HG03045 (cell line): ENCODE results near the gene PRKAR1B.
"Not testable (repeated sequence)": the region's sequence is repeated elsewhere in the genome, so short reads cannot be mapped to it uniquely, and the experiment has no call there.

Experiments used
- ATAC-seq: cut with Tn5 transposase; IDR thresholded peaks from one replicate; pipeline ENCODE4 v1.9.1; 2021; ENCODE audit warnings: mild to moderate bottlenecking, moderate library complexity; ENCODE audit not compliant: unreplicated experiment

PRKAR1B gene

DNA sequence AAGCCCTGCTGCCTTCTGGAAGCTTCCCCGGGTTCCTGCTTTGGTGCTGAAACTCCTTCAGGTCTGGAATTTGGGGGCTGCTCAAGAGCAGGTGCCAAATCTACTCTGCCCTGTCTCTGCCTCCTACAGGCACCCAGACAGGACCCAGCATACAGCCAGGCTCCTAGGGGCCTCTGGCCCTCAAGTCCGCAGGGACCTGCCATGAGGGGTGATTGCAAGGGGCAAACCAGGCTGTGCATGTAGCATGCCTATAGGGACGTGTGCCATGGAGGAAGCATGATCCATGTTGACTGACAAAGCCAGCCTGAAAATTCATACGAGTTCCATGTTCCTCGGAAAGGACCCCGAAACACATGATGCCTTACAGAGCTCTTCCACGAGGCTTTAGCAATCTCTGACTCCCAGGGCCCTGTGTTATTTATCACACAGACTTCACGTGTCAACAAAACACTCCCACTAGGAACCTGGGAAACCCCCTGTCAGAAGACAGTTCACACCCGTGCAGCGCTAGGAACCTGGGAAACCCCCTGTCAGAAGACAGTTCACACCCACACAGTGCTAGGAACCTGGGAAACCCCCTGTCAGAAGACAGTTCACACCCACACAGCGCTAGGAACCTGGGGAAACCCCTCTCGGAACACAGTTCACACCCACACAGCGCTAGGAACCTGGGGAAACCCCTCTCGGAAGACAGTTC is 75.9 kb downstream of the PRKAR1B start:
- no peak for ATAC-seq

DNA sequence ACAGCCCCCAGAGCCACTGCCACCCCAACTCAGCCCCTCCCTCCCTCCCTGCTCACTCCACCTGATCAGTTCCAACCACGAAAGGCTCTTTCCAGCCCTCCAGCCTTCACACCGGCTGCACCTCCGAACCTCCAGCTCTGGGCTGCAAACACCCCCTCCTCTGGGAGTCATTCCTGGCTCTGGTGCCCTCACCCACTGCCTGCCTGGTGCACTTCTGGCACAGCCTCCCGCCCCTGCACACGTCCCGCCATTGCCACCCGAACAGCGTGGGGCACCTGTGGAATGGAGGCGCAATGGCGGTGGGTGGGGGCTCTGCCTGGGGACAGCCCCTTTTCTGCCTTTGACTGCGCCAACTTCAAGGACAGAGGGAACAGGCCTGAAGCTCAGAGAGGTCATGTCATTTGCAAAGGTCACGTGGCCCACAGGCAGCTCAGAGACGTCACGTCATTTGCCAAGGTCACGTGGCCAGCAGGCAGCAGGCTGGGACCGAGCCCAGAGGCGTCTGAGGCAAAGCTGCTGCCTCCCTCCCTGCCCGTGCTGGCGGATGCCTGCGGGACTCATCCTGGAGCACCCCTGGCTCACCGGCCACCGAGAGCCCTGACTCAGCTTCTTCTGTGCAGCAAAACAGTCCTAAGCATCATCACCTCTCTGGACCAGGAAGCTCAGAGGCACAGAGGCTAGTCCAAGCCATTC is 76.6 kb downstream of the PRKAR1B start:
- no peak for ATAC-seq

DNA sequence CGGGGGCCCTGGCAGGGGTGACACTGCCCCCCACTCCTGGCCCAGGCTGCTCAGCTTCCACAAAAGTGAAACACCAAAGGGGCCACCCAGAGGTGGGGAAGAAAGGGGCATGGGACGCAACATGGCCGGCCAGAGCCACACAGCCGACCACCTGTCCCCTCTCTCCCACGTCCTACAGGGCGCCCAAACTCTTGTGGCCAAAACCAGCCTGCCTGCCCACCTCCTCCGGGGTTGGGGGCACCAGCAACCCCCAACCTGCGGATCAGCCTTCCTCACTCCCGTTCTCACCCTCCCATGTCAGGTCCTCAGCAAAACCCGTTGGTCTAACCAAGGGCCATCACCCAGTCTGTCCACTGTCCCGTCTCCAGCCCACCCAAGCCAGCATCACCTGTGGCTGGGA is 80.1 kb downstream of the PRKAR1B start:
- ATAC-seq = no peak

DNA sequence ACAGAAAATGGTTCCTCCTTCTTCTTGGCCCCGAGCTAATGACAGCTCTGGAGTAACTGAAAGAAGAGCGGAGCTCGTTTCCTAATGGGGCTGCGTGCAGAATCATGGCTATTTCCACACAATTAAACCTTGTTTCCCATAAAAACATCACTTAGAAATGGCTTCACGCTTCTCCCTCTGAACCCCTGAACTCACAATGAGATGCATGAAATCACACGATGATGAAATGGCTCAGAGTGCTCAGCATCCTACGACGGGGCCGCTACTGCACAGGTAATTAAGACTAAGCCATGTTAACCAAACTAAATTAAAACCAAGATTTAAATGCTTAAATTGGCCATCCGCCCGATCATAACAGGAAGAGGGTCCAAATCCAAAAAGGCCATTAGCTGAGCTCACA is 80.6 kb downstream of the PRKAR1B start:
- no peak for ATAC-seq

DNA sequence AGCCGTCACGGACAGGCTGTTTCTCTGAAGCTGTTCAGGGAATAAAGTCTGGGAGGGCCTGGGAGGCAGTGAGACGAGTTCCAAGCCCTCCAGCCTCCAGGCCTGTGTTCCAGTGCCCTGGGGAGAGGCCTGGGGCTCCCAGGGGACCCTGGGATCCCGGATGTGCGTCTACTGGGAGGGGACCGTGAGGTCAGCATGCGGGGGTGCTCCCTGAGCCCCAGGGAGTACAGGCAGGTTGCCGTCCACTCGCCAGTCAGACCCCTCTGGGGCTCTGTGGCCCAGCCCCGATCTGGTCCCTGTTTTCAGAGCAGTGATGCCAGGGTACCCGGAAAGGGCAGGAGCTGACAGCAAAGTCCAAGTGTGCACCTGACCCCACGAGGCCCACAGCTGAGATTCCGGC is 81.5 kb downstream of the PRKAR1B start:
- no peak for ATAC-seq

DNA sequence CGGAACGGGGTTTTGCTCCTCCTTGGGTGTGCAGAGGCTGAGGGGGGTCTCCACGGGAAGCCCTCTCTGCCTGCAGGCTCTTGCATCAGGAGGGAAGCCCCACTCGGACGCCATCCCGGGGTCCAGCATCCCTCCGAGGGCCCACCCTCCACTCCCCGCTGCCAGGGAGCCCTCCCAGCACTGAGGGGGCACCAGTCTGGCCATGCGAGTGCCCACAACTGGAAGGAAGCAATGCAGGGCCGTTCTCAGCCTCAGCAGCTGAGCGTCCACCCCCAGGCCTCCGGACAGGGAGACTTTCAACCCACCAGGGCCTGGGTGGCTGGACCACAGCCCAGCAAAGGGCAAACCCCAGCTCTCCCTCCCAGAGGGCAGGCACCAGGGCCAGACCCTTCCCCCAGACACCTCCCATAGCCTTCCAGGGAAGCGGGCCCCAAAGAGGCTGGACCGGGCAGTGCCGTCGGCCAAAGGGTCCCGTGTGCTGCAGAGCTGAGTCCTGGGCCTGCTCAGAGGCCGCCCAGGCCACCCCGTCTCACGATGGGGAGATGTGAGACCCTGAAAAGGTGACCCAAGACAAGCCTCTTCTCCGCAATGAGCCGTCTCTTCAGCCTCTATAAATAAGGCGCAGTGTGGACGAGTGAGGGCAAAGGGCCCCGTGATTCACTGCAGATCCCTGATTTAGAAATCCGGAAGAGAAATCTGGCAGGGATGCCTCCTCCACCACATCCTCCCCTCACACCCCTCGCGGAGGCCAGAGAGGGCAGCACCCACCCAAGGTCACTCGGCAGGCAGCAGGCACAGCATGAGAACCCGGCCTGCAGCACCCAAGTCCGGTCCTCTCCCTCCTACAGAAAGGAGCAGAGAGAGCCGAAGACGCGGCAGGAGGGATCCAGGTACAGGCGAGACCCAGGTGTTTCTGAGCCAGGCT is 82.4 kb downstream of the PRKAR1B start:
- no peak for ATAC-seq

DNA sequence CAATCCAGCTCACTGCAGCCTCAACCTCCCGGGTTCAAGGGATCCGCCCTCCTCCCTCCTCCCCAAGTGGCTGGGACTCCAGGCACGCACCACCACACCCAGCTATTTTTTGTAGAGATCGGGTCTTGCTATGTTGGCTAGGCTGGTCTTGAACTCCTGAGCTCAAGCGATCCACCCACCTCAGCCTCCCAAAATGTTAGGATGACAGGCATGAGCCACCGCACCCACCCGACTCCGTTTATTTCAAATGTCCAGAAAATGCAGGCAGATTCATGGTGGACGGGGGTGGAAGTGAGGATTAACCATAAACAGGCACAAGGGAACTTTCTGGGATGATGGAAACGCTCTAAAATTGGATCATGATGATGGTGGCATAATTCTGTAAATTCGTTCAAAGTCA is 85.1 kb downstream of the PRKAR1B start:
- ATAC-seq = no peak

DNA sequence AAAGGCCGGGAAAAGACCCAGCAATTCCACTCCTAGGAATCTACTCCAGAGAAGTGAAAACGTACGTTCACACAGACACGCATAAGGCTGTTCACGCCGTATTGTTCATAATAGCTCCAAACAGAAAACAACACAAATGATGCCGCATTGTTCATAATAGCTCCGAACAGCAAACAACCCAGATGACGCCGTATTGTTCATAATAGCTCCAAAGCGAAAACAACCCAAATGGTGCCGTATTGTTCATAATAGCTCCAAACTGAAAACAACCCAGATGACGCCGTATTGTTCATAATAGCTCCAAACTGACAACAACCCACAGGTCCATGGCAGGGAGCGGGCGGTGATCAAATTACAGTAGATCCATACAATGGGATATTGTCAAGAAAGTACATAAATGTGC is 85.8 kb downstream of the PRKAR1B start:
- no peak for ATAC-seq

DNA sequence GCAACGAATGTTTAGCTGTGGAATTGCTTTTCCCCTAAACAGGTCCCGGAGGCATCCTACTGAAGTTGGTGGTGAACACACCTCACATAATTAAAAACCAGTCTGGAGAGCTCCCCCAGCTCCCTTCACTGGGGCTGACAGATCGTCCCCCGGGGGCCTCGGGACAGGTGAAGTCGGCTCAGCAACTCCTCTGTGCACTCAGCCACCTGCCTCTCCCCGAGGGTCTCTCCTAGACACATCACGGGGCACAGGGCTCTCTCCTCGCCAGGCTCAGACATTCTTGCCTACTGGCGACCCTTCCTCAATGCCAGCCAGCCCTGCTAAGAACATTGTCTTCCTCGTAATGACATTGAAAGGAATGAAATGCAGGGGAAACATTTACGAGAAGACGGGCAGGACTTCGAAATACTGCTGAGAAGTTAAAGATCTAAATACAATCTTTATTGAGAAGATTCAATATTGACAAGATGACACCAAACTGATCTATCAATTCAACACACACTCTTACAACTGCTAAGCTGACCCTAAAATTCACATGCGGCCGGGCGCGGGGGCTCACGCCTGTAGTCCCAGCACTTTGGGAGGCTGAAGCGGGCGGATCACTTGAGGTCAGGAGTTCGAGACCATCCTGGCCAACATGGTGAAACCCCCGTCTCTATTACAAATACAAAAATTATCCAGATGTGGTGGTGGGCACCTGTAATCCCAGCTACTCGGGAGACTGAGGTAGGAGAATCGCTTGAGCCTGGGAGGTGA is 88.6 kb downstream of the PRKAR1B start:
- no peak for ATAC-seq

DNA sequence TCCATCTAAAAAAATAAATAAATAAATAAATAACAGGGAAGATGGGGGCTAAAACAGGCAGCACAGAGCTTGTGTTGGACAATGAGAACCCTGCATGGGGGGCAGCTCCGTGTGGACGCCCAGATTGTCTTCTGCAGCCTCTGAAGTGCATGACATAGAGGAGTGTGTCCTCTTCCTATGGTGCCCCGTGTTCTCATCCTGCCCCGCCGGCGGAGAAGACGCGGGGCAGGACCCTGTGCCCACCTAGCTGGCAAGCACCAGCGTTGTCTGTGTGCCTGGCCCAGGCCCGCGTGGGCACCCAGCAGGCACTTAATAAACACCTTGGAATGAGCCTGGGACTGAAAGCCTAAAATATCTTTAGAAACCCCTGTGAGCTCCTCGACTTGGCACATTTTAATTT is 89.3 kb downstream of the PRKAR1B start:
- no peak for ATAC-seq

DNA sequence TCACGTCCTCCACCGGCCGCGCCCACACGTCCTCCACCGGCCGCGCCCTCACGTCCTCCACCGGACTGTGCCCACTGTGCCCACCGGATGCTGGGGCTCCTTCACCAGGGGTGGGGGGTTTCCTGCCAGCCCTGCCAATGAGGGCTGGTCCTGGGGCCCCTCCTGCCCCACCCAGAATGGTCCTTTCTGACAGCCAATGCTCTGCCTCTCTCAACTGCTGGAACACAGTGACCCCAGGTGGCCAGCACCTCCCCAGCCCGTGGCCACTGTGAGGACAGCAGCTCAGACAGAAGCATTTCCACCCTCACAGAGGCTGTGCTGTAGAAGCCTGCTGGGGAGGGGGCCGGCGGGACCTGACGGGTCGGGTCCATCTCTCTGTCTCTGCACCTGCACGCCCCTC is 90.7 kb downstream of the PRKAR1B start:
- ATAC-seq = no peak

DNA sequence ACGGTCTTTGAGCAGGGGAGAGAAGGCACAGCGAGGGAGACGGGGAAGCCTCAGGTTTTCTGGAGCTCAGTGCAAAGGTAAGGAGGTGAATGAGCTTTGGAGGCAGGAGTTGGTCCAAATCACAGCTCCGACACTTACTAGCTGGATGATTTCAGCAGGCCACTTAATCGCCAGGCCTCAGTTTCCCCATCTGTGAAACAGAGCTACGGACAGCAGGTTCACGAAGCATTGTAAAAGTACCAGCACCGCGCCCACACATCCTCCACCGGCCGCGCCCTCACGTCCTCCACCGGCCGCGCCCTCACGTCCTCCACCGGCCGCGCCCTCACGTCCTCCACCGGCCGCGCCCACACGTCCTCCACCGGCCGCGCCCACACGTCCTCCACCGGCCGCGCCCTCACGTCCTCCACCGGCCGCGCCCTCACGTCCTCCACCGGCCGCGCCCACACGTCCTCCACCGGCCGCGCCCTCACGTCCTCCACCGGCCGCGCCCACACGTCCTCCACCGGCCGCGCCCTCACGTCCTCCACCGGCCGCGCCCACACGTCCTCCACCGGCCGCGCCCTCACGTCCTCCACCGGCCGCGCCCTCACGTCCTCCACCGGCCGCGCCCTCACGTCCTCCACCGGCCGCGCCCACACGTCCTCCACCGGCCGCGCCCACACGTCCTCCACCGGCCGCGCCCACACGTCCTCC is 91.2 kb downstream of the PRKAR1B start:
- not testable (repeated sequence) for ATAC-seq

DNA sequence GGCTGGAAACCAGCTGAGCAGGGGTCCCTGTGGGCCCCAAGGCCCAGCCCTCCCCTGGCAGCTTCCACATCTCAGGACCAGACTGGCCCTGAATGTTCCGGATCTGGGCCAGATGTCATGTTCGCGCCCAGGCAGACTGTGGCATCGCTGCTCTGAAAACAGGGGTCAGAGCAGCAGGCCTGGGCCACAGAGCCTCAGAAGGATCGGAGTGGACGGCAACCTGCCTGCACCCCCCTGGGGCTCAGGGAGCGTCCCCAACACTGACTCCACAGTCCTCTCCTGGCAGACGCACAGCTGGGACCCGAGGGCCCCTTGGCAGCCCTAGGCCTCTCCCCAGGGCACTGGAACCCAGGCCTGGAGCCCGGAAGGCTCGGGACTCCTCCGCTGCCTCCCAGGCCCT is 91.9 kb downstream of the PRKAR1B start:
- ATAC-seq = no peak

DNA sequence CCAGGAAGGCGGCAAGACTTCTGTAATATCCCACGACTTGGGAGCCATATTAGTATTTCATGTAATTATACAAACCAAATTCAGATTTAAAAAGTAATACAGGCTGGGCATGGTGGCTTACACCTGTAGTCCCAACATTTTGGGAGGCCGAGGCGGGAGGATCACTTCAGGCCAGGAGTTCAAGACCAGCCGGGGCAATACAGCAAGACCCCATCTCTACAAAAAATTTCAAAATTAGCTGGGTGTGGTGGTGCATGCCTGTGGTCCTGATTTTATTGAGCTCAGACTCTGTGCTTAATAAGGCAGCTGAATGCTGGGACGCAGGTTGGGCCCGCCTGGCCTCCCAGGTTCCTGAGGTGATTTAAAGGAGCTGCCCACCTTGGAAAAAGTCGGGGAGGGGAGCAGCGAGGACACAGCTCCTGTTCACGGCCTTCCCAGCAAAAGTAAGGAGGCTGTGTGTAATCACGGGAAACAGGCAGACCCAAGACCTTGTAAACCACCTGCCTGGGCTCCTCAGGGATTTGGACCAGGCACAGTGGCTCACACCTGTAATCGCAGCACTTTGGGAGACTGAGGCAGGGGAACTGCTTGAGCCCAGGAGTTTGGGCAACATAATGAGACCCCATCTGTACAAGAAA is 93.6 kb downstream of the PRKAR1B start:
- ATAC-seq = no peak

DNA sequence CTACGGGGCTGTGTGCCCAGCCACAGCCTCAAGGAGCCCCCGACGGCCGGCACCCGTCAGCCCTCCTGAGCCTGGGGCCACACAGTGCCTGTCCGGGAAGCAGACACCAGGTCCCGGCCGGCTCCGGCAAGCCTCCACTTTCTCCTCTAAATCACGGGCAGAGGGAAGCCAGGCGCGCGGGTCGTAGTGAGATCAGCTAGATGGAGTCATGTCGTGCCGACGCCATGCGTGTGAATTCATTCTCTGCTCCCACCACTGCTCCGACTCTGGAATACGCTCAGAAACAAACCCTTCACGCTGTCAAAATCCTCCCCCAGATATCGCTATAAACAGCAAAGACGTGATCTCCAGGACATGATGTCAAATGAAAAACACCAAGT is 94.3 kb downstream of the PRKAR1B start:
- no peak for ATAC-seq

DNA sequence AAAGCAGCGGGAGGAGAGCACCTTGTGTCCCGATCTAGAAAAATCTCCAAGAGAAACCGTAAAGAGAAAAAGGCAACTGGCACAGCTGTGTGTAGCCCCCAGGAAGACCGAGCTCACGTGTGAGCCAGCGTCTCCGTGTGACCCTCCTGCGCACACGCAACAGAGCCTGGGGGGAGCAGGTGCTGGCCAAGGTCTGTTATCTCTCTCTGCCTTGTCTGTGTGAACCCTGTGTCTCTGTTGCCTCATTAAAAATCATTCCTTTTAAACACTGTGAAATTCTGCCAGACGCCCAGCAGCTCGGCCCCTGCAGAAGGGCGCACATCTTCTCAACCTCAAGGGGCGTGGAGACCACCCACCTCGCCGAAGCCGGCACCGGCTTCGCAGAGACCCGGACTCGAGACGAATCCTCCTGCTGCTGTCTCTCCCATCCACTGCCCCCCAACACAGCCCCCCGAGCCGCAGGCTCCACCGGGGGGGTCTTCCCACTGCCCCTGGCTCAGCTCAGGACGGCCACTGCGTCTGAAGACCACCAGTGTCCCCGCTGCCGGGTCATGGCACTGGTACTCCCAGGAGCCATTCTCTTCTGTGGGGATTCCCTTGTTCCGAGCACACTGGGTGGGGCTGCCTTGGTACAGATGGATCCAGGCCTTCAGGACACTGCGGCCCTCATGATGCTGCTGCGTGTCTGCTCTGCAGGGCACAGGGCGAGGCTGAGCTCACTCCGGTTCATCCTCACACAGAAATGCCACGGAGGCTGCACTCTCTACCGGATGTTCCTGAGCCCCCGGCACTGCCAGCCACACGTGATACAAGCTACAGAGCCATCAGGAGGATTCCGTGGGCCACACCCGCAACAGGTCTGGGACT is 94.9 kb downstream of the PRKAR1B start:
- no peak for ATAC-seq

DNA sequence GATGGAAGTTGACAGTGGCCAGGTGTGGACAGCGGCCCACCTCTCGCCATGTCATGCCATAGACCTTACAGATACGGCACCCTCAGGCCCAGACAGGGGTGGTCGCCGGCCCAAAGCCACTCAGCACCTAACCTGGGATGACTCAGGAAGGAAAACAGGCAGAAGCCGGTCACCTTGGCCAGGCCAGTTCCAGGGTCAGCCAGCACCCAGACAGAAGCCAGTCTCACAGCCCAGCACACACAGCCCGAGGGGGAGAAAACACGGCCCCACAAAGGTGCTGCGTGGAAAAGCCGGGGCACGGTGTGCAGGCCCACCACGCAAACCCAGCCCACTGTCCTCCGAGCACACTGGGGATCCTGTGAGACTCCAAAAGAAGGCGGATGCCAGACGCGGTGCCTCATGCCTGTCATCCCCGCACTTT is 95.8 kb downstream of the PRKAR1B start:
- ATAC-seq = no peak

DNA sequence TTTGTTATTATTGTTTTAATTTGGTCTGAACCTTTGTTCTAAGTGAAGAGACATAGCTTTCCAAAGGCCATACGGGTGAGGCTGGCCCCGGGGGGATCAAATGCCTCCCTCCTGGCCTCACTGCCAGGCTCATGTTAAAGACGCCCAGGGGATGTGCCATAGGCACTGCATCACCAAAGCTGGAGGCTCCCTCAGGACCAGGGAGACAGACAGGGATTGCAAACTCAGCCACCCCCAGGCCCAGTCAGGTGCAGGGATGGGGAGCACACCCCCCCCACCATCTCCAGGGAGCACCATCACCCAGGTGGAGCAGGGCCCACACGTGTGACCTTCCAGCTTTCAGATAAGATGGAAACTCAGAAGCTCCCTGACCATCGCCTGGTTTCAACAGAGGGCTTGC is 96.5 kb downstream of the PRKAR1B start:
- no peak for ATAC-seq

DNA sequence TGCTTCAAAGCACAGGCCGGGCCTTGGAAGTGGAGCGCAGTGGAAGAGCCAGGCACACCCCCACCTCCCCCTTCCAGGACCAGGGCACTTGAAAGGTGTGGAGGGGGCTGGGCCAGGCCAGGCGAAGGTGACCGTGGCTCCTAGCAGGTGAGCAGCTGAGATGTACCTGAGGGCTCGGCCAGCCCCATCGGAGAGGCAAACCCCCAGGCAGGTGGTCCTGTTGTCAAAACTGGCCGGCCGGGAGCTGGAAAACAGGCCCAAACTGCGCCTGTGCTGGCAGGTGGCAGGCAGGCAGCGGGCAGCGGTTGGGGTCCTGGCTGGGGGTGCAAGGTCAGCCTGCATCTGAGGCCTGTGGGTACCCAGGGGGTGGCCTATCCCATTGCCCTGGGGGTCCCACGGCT is 97.0 kb downstream of the PRKAR1B start:
- ATAC-seq = no peak
